ENCODE data around the gene FNDC3B. TPM values are rescaled to one million over a fixed set of nuclear protein-coding genes. Genes with fewer than 3 reads are reported as not detected.

The FNDC3B gene
- total RNA-seq, 1 donor from 2014 or later: 290 TPM

DNA sequence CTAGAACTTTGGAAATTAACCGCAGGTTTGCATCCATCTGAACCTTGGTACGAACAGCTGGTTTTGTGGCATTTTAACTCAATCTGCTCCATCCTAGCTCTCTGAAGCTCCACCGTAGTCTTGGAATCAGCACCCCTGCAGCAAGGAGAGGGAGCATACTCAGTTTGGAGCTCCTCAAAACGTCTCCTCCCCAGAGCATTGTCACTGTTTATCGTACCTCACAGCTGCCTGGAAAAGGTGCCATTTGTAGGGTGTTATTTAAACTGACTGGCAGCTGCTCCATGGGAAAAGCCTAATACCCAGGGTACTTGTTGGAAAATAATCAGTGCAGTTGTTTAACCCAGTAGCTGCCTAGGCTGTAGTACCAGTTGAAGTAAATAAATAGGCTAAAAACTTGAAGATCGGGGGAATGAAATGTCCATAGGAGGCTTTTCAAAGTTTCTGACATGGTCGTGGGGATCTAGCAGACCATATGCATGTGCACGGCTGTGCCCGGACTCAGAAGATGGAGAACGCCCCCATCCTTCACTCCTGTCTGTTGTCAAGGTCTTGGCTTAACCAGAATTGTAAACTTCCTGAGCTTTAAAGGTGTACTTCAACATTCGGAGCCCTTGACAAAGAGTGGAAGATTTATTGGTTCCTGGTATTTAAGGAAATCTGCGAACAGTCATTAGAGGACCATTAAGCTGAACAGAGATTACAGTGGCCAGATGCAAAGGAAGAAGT lies 365.0 kb downstream of the FNDC3B start:
- Mint-ChIP-seq H3K27me3 (ENCODE audit: low read depth) (no peaks in the 10 kb centered on the region), H3K36me3 (ENCODE audit: low read depth) (peaks cover 27% of the 10 kb centered on the region), H3K9me3 (ENCODE audit: low read depth) (no peaks in the 10 kb centered on the region), H3K4me1 (ENCODE audit: low read depth) (no peaks in the 10 kb centered on the region), H3K4me3 (ENCODE audit: unreplicated experiment) (no peak overlapping the region), H3K27ac (ENCODE audit: unreplicated experiment) (no peak overlapping the region)
- TF ChIP-seq, protein P1, sequence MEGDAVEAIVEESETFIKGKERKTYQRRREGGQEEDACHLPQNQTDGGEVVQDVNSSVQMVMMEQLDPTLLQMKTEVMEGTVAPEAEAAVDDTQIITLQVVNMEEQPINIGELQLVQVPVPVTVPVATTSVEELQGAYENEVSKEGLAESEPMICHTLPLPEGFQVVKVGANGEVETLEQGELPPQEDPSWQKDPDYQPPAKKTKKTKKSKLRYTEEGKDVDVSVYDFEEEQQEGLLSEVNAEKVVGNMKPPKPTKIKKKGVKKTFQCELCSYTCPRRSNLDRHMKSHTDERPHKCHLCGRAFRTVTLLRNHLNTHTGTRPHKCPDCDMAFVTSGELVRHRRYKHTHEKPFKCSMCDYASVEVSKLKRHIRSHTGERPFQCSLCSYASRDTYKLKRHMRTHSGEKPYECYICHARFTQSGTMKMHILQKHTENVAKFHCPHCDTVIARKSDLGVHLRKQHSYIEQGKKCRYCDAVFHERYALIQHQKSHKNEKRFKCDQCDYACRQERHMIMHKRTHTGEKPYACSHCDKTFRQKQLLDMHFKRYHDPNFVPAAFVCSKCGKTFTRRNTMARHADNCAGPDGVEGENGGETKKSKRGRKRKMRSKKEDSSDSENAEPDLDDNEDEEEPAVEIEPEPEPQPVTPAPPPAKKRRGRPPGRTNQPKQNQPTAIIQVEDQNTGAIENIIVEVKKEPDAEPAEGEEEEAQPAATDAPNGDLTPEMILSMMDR (IDR thresholded peaks at IDR 0.05): no peak
- no peak for DNase-seq (ENCODE audit: low spot score)

DNA sequence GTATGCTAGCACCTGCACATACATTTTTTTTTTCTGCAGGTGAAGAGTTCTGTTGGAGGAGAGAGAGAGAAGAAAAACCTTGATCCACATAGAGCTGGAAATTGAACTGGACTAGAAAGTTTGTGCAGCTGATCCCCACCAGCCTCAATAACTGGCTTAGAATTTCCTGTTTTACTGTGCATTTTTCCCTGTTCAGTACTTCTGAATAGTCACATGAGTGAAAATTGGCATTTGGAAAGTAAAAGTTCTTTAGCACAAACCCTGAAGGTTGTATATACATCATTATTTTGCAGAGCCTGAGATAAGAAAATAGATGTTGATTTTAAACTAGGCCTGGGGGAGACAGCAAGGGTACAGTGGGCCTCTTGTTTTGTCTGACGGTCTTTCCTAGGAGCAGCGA lies 366.5 kb downstream of the FNDC3B start:
- Mint-ChIP-seq H3K4me3 (ENCODE audit: unreplicated experiment) (no peak overlapping the region), H3K9me3 (ENCODE audit: low read depth) (no peaks in the 10 kb centered on the region), H3K36me3 (ENCODE audit: low read depth) (peaks cover 22% of the 10 kb centered on the region), H3K27me3 (ENCODE audit: low read depth) (no peaks in the 10 kb centered on the region), H3K4me1 (ENCODE audit: low read depth) (no peaks in the 10 kb centered on the region), H3K27ac (ENCODE audit: unreplicated experiment) (no peak overlapping the region)
- DNase-seq (ENCODE audit: low spot score): no peak
- TF ChIP-seq, protein P1 (IDR thresholded peaks at IDR 0.05): no peak

DNA sequence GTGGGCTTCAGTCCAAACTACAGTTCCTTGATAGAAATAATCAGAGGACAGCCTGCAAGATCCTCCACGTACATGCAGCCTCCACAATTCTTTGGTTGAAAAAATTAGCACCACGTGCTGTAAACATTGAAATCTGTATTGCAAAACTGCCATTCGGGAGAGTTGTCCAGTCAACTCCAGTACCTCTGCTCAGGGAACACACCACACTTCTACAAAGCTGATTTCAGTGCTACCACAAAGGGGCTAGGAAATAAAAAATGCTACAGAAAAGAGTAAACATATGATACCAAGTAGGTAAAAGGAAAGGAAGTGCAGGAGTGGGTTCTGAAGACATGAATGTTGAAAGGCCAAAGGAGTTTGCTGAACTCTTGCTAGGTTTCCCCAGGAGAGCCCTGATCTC lies 368.5 kb downstream of the FNDC3B start:
- H3K36me3 Mint-ChIP-seq (ENCODE audit: low read depth): peaks cover 5% of the 10 kb centered on the region
- H3K4me3 Mint-ChIP-seq (ENCODE audit: unreplicated experiment): no peak overlapping the region
- no peaks in the 10 kb centered on the region for H3K27me3 Mint-ChIP-seq (ENCODE audit: low read depth)
- no peaks in the 10 kb centered on the region for H3K9me3 Mint-ChIP-seq (ENCODE audit: low read depth)
- no peak for DNase-seq (ENCODE audit: low spot score)
- TF ChIP-seq, protein P1 (IDR thresholded peaks at IDR 0.05): no peak
- H3K27ac Mint-ChIP-seq (ENCODE audit: unreplicated experiment): no peak overlapping the region
- no peaks in the 10 kb centered on the region for H3K4me1 Mint-ChIP-seq (ENCODE audit: low read depth)

DNA sequence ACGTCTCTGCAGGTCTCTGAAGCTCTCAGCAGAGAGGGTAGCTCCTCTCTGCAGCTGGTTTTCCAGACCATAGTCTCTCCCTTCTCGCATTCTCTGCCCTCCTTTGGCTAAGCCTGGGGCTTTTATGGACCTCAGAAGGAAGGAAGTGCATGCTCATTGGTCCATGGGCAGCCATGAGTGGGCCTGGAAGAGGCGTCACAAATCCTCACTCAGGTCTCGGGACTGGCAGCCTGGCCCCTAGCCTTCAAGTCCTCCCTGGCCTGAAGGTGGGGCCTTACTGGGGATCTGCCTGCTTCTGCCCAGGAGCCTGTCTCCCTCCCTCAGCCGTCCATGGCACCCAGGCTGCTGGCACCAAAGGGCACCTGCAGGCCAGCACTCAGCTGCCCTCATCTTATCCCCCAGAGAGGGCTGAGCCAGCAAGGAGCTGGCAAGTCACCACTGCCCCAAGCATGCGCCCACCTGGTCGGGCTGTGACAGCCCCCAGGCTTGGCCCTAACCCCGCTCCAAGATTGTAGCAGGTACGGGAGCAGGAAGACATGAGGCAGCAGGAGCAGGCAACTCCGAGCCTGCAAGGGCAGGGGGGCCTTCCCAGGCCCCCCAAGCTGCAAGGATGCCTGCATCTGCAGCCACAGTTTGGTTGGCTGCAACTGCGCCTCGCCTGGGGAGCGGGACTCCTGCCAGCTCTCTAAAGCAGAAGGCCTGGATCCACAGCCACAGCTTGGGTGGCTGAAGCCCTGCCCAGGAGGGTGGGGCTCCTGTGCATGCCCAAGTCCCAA lies 371.5 kb downstream of the FNDC3B start:
- Mint-ChIP-seq H3K27me3 (ENCODE audit: low read depth) (peaks cover 2% of the 10 kb centered on the region), H3K36me3 (ENCODE audit: low read depth) (no peaks in the 10 kb centered on the region), H3K4me3 (ENCODE audit: unreplicated experiment) (no peak overlapping the region), H3K9me3 (ENCODE audit: low read depth) (no peaks in the 10 kb centered on the region), H3K27ac (ENCODE audit: unreplicated experiment) (no peak overlapping the region), H3K4me1 (ENCODE audit: low read depth) (no peaks in the 10 kb centered on the region)
- DNase-seq (ENCODE audit: low spot score): no peak
- TF ChIP-seq, protein P1 (IDR thresholded peaks at IDR 0.05): no peak

DNA sequence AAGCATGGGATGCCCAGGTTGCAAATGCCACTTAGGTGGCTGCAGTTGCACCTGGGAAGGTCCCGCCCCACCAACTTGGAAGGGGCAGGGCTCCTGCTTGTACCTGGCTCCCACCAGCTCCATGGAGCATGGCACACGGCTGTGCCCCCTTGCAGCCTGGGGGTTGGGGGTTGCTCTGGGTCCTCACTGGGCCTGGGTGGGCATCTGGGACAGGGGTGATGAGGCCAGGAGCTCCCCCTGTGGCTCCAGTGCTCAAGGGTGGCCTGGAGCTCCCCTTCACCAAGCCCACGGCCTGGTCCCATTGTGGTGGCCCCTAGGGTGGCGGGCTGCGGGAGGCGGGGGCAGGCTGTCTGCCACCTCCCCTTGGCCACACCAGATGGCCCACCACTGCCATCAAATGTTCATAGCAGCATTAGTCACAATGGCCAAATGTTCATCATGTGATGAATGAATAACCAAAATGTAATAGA lies 372.1 kb downstream of the FNDC3B start:
- TF ChIP-seq, protein P1 (IDR thresholded peaks at IDR 0.05): no peak
- peaks cover 2% of the 10 kb centered on the region for H3K27me3 Mint-ChIP-seq (ENCODE audit: low read depth)
- DNase-seq (ENCODE audit: low spot score): no peak
- H3K4me1 Mint-ChIP-seq (ENCODE audit: low read depth): no peaks in the 10 kb centered on the region
- no peak overlapping the region for H3K27ac Mint-ChIP-seq (ENCODE audit: unreplicated experiment)
- H3K9me3 Mint-ChIP-seq (ENCODE audit: low read depth): no peaks in the 10 kb centered on the region
- no peak overlapping the region for H3K4me3 Mint-ChIP-seq (ENCODE audit: unreplicated experiment)
- H3K36me3 Mint-ChIP-seq (ENCODE audit: low read depth): no peaks in the 10 kb centered on the region

Measured in chondrocyte (in vitro differentiated cells).